WTC11 (cell line): ENCODE results near the gene SLC23A1.

Experiments used
- ELF4 ChIP-seq: sonication (generic); formaldehyde crosslinking; IDR thresholded peaks from 2 replicates; pipeline ENCODE4 v1.8.1; 2022; ENCODE audit warnings: low read depth, mild to moderate bottlenecking, moderate library complexity, missing genetic modification reagents
- MYBL2 ChIP-seq: sonication (generic); formaldehyde crosslinking; IDR thresholded peaks from 2 replicates; pipeline ENCODE4 v1.8.1; 2023; ENCODE audit warnings: mild to moderate bottlenecking, moderate library complexity, missing genetic modification reagents
- SP1 ChIP-seq: sonication (generic); formaldehyde crosslinking; conservative IDR thresholded peaks from 2 replicates; pipeline ENCODE4 v1.8.1; 2022; ENCODE audit warnings: missing genetic modification reagents
- ZBTB21 ChIP-seq: sonication (generic); formaldehyde crosslinking; IDR thresholded peaks from 2 replicates; pipeline ENCODE4 v1.8.1; 2023; ENCODE audit warnings: mild to moderate bottlenecking, missing genetic modification reagents, borderline replicate concordance
- ZBTB43 ChIP-seq: sonication (generic); formaldehyde crosslinking; IDR thresholded peaks from 2 replicates; pipeline ENCODE4 v1.8.1; 2023; ENCODE audit warnings: mild to moderate bottlenecking, missing genetic modification reagents
- ZNF423 ChIP-seq: fragments of 250-450 bp; sonication (Bioruptor Pico); IDR thresholded peaks from 2 replicates; pipeline ENCODE4 v2.1.2; 2022; ENCODE audit warnings: mild to moderate bottlenecking, moderate library complexity
- TF ChIP-seq, protein P1 (sequence below): fragments of 200-600 bp; IDR thresholded peaks from 2 replicates; pipeline ENCODE4 v1.8.0; 2022; ENCODE audit warnings: antibody characterized with exemption

DNA sequence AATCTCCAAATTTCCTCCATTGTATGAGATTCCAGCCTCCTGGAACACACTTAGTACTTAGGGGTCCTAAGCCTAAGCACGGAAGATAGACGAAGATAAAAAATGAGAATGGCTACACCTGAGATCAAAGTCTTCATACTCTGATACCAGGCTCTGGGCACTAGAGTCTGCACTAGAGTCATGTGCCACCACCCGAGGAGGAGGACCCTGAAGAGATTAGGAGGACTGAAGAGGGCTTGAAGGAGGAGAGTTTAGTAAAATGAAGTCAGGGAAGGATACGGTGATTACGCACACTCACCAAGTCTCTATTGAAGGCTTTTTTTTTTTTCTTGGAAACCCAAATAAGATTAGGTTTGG is 21.4 kb upstream of the SLC23A1 start:
- TF ChIP-seq MYBL2 (CRISPR knock-in tag) (no peak), ELF4 (CRISPR knock-in tag) (no peak), ZBTB43 (CRISPR knock-in tag) (no peak), SP1 (CRISPR knock-in tag) (no peak), ZNF423 (CRISPR knock-in tag) (no peak), ZBTB21 (CRISPR knock-in tag) (no peak)
- TF ChIP-seq, protein P1, sequence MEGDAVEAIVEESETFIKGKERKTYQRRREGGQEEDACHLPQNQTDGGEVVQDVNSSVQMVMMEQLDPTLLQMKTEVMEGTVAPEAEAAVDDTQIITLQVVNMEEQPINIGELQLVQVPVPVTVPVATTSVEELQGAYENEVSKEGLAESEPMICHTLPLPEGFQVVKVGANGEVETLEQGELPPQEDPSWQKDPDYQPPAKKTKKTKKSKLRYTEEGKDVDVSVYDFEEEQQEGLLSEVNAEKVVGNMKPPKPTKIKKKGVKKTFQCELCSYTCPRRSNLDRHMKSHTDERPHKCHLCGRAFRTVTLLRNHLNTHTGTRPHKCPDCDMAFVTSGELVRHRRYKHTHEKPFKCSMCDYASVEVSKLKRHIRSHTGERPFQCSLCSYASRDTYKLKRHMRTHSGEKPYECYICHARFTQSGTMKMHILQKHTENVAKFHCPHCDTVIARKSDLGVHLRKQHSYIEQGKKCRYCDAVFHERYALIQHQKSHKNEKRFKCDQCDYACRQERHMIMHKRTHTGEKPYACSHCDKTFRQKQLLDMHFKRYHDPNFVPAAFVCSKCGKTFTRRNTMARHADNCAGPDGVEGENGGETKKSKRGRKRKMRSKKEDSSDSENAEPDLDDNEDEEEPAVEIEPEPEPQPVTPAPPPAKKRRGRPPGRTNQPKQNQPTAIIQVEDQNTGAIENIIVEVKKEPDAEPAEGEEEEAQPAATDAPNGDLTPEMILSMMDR = no peak
